Measurements from ENCODE around the gene BARX1. TPM values are rescaled to one million over a fixed set of nuclear protein-coding genes. Genes with fewer than 3 reads are reported as not detected.
"Not testable (repeated sequence)": the region's sequence is repeated elsewhere in the genome, so short reads cannot be mapped to it uniquely, and the experiment has no call there.

BARX1 gene
- total RNA-seq, 2 donors from 2014 or later: 0.29 TPM; not detected in 1

DNA sequence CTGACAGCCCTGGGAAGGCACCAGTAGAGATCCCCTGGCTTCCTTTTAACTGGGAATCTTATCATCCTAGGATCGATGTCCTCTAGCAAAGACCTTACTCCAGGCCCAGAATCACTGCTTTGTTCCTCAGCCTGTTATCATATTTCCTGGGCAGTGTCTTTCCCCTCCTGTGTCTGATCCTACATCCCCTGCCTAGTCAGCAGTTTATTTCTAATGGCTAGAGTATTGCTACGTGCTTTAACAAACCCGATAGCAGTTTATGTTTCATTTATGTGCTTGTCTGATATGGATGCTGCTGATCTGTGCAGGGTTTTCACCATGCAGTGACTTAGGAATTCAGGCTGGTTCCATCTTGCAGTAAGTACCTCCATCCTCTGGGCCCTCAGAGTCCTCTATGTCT, 20.9 kb upstream of the BARX1 start:
- H3K4me1 Mint-ChIP-seq (ENCODE audit: low read depth in 2 of 2): no peaks in the 10 kb centered on the region
- H3K27me3 Mint-ChIP-seq: peaks cover 19 to 21% of the 10 kb centered on the region in 2 donors
- H3K36me3 Mint-ChIP-seq: no peaks in the 10 kb centered on the region
- ATAC-seq: no peak
- DNase-seq (ENCODE audit: low spot score): no peak
- no peak overlapping the region for H3K4me3 Mint-ChIP-seq
- H3K9me3 Mint-ChIP-seq: no peaks in the 10 kb centered on the region
- H3K27ac Mint-ChIP-seq: no peak overlapping the region

DNA sequence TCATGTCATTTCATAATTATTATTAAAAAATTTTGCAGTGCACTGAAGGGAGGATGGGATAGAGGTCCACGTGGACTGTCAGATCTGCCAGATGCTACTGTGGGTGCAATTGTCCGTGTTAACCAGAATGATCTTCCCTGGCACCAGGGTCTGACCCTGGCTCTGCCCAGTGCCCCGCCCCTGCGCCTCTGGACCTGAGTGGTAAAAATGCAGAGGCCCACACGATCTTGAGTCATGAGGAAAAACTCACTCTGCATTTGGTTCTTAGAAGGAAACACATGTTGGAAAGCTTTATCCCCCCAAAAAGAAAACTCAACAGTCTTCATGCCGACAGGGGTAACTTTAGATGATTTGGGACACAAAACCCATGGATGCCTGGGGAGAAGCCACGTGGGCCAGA, 20.1 kb upstream of the BARX1 start:
- ATAC-seq: no peak
- no peak for DNase-seq (ENCODE audit: low spot score)
- Mint-ChIP-seq H3K4me3 (no peak overlapping the region), H3K4me1 (ENCODE audit: low read depth in 2 of 2) (no peaks in the 10 kb centered on the region), H3K36me3 (no peaks in the 10 kb centered on the region), H3K9me3 (no peaks in the 10 kb centered on the region), H3K27ac (no peak overlapping the region), H3K27me3 (peaks cover 14 to 23% of the 10 kb centered on the region in 2 donors)

DNA sequence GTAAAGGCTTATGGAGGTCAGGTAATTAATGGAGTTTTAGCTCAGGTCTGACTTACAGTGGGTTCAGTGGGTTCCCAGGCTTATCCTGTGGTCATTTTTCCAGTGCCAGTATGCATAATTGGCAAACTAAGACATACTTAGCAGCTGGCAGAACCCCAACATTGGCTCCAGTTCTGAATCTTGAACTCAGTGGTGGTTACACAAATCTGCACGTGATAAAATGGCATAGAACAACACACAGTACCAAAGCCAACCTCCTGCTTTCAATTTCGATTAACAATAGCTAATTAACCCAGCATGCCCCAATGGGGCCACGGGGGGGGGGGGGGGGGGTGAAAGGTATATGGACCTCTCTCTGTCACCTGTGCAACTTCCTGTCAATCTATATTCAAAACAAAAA, 19.0 kb upstream of the BARX1 start:
- ATAC-seq: no peak
- Mint-ChIP-seq H3K4me1 (ENCODE audit: low read depth in 2 of 2) (no peaks in the 10 kb centered on the region), H3K27ac (no peak overlapping the region), H3K36me3 (no peaks in the 10 kb centered on the region), H3K9me3 (no peaks in the 10 kb centered on the region), H3K4me3 (no peak overlapping the region), H3K27me3 (peaks cover 15 to 26% of the 10 kb centered on the region in 2 donors)
- DNase-seq (ENCODE audit: low spot score): no peak

DNA sequence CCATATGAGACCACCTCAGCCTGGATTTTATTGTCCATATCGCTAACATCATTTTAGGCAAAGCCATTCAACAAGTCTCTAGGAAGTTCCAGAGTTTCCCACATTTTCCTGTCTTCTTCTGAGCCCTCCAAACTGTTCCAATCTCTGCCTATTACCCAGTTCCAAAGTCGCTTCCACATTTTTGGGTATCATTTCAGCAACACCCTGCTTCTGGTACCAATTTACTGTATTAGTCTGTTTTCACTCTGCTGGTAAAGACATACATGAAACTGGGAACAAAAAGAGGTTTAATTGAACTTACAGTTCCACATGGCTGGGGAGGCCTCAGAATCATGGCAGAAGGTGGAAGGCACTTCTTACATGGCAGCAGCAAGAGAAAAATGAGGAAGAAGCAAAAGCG, 17.5 kb upstream of the BARX1 start:
- ATAC-seq: not testable (repeated sequence)

DNA sequence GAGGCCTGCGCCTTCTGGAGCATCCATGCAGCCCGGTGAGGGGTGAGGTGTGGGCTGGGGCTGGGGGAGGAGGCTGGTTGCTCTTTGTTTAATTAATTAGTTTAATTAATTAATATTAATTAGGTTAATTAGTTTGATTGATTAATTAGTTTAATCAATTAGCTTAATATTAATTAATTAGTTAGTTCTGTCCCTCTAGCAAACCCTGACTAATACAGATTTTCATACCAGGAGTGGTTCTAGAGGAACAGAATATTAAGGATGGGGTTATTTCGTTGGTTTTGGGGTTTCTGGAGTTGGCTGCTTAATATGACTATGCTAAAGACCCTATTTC, 14.1 kb upstream of the BARX1 start:
- no peaks in the 10 kb centered on the region for H3K4me1 Mint-ChIP-seq (ENCODE audit: low read depth in 2 of 2)
- H3K9me3 Mint-ChIP-seq: no peaks in the 10 kb centered on the region
- peaks cover 16 to 20% of the 10 kb centered on the region in 2 donors for H3K27me3 Mint-ChIP-seq
- no peaks in the 10 kb centered on the region for H3K36me3 Mint-ChIP-seq
- DNase-seq (ENCODE audit: low spot score) (no peak), ATAC-seq (no peak)
- H3K27ac Mint-ChIP-seq: no peak overlapping the region
- no peak overlapping the region for H3K4me3 Mint-ChIP-seq

More for the DNA sequence above, 17.5 kb upstream of the BARX1 start:
- H3K4me1 Mint-ChIP-seq (ENCODE audit: low read depth in 2 of 2); DNase-seq (ENCODE audit: low spot score); H3K36me3 Mint-ChIP-seq; H3K27ac Mint-ChIP-seq; H3K9me3 Mint-ChIP-seq; H3K4me3 Mint-ChIP-seq: not testable (repeated sequence)
- H3K27me3 Mint-ChIP-seq: peaks cover 9 to 20% of the 10 kb centered on the region in 2 donors

DNA sequence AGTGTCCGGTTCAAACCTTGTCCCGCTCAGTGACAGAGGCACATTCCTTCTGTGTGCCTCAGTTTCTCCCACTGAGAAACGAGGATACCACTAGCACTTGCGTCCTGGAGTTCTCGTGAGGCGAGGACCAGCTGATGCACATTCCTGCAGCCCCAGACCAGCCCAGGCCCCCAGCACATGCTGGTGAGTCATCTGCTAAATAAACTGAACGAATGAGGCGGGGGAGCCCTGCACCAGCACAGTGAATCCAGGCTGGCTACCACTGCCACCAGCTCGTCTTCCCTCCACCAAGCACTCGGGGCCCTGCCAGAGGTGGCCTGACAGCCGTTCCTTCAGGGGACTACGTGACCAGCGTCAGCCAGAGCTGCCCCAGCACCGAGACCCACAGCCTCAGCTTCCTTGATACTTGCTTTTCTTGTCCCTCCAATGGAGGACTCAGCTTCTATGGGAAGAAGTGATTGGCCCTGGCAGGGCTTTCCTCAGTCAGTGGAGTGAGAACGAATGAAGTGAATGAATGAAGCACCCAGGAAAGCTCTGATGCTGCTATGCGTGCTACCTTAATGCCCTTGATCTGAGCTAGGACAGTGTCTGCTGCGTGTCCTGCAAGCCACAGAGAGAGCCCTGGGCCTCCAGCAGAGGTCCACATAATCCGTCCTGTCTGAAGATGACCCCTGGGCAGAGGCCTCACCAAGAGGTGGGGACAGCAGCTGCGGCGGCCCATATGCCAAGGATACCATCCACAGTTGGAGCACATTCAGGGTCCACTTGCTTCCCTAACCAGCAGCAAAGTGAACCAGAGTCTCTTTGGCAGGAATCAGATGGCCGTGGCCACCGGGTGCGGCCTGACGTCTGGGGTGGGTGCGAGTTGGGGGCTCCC, 13.5 kb upstream of the BARX1 start:
- no peak for DNase-seq (ENCODE audit: low spot score)
- peak in 1 of 2 donors; percentile 20 for ATAC-seq
- no peaks in the 10 kb centered on the region for H3K36me3 Mint-ChIP-seq
- H3K27ac Mint-ChIP-seq: no peak overlapping the region
- no peaks in the 10 kb centered on the region for H3K9me3 Mint-ChIP-seq
- H3K4me1 Mint-ChIP-seq (ENCODE audit: low read depth in 2 of 2): no peaks in the 10 kb centered on the region
- H3K4me3 Mint-ChIP-seq: no peak overlapping the region
- H3K27me3 Mint-ChIP-seq: peaks cover 17 to 20% of the 10 kb centered on the region in 2 donors

DNA sequence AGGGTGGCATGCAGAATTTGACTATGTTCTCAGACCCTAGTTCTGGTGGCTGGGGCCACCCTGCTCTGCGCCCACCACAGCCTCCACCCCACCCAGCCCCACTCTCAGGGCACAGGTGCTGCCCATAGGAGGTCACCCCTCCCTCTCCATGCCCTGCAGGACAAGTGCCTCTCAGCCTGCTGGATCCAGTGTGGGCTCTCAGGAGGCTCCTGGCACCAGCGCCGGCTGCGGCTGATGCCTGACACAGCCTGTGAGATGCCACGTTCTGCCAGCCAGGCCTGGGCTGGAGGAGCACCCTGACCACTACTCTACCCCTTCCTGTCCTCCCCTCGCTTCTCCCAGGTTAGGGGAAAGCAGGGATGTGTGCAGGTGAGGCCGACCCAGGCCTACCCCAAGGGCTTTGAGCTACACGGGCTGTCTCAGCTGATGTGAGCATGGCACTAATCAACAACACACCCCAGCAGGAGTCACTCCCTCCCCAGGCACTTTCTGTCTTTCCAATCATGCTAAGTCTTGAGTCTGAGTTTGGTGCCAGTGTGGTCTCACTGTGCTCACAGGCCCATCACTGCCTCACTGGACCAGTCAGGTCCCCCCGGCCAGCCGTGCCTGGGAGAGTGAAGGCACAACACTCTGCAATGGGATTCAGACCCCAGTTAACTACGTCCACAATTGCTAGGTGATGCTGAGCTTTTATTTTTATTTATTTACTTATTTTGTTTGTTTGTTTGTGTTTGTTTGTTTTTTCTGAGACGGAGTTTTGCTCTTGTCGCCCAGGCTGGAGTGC, 12.1 kb upstream of the BARX1 start:
- Mint-ChIP-seq H3K27me3 (peaks cover 13 to 27% of the 10 kb centered on the region in 2 donors), H3K9me3 (no peaks in the 10 kb centered on the region), H3K36me3 (no peaks in the 10 kb centered on the region), H3K4me3 (no peak overlapping the region), H3K27ac (no peak overlapping the region), H3K4me1 (ENCODE audit: low read depth in 2 of 2) (peaks cover 9 to 10% of the 10 kb centered on the region in 2 donors)
- ATAC-seq: no peak
- peak; percentile 34 for DNase-seq (ENCODE audit: low spot score)

DNA sequence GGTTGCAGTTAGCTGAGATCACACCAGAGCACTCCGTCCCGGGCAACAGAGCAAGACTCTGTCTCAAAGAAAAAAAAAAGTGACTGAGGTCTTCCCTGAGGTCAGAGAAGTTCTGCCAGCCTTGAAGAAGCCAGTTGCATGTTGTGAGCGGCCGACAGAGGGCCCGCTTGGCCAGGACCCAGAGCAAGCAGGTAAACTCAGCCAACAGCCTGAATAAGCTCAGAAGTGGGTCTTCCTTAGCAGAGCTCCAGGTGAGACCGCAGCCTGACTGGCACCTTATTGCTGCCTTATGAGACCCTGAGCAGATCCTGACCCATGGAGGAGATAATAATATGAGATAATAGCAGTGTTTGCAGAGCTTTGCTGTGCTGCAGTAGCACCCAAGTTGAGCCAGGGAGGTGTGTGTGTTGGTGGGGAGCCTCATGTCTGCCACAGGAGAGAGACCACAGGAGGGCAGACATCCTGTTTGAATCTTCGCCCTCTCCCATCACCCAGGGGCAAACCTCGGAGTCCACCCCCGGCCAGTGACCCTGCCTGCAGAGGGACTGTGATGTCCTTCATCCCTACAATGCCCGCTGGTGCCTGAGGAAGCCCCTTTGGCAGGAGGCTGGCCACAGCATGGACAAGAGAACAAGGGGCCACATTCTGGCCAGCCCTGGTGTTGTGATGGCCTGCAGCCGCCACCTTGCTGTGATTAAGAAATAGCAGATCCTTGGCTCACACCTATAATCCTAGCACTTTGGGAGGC, 10.8 kb upstream of the BARX1 start:
- H3K27me3 Mint-ChIP-seq: peaks cover 21 to 36% of the 10 kb centered on the region in 2 donors

DNA sequence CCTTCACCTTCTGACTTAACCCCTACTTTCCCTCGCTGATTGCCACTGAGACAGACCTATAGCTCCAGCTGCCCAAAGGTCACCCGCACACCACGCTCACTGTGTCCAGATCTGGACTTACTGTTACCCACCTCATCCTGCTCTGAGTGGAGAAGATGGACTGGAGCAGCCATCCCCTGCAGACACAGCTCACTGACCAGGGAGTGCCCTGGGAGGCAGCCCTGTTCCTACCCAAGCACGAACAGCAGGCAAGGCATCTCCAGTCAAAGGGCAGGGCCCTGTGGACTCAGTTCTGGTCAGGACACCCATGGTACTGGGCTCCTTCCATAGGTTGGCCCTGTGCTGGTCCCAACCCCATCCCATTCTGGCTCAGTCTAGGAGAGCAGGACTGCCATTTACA, 9.5 kb upstream of the BARX1 start:
- Mint-ChIP-seq H3K4me1 (ENCODE audit: low read depth in 2 of 2) (peaks cover 16 to 20% of the 10 kb centered on the region in 2 donors), H3K27me3 (peaks cover 22 to 40% of the 10 kb centered on the region in 2 donors), H3K27ac (no peak overlapping the region), H3K9me3 (no peaks in the 10 kb centered on the region), H3K4me3 (no peak overlapping the region), H3K36me3 (no peaks in the 10 kb centered on the region)
- DNase-seq (ENCODE audit: low spot score) (peak; percentile 13), ATAC-seq (no peak)

More for the DNA sequence above, 10.8 kb upstream of the BARX1 start:
- H3K4me3 Mint-ChIP-seq: no peak overlapping the region
- peaks cover 12 to 13% of the 10 kb centered on the region in 2 donors for H3K4me1 Mint-ChIP-seq (ENCODE audit: low read depth in 2 of 2)
- no peaks in the 10 kb centered on the region for H3K36me3 Mint-ChIP-seq
- ATAC-seq (no peak), DNase-seq (ENCODE audit: low spot score) (no peak)
- H3K9me3 Mint-ChIP-seq: no peaks in the 10 kb centered on the region
- H3K27ac Mint-ChIP-seq: no peak overlapping the region

DNA sequence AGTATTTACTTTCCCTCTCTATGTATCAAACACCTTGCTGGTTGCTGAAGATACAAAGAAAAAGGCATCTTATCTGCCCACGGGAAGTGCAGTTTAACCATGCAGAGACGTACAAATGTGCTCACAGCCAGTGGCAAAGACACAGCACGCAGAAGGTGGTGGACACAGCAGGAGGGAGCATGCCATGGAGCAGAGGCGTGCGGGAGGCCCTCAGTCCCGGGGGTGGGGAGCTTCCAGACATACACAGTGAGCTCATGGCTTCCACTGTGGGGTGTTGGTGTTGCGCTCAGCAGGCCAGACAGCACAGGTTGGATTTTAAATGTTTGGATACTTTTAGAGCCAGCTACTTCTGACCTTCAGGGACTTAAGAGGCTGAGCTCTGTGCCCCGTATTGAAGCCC, 8.8 kb upstream of the BARX1 start:
- H3K27ac Mint-ChIP-seq: no peak overlapping the region
- no peak overlapping the region for H3K4me3 Mint-ChIP-seq
- H3K36me3 Mint-ChIP-seq: no peaks in the 10 kb centered on the region
- H3K27me3 Mint-ChIP-seq: peaks cover 27 to 44% of the 10 kb centered on the region in 2 donors
- DNase-seq (ENCODE audit: low spot score): peak; percentile 35
- H3K4me1 Mint-ChIP-seq (ENCODE audit: low read depth in 2 of 2): peaks cover 21 to 24% of the 10 kb centered on the region in 2 donors
- ATAC-seq: no peak
- no peaks in the 10 kb centered on the region for H3K9me3 Mint-ChIP-seq

DNA sequence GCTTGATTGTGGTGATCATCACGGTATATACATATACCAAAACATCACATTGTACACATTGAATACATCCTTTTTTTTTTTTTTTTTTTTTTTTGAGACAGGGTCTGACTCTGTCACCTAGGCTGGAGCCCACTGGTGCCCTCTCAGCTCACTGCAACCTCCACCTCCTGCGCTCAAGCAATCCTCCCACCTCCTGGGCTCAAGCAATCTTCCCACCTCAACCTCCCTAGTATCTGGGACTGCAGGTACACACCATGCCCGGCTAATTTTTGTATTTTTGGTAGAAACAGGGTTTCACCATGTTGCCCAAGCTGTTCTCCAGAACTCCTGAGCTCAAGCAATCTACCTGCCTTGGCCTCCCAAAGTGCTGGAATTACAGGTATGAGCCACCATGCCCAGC, 8.3 kb upstream of the BARX1 start:
- not testable (repeated sequence) for H3K36me3 Mint-ChIP-seq; DNase-seq (ENCODE audit: low spot score); ATAC-seq; H3K4me3 Mint-ChIP-seq; H3K27ac Mint-ChIP-seq; H3K9me3 Mint-ChIP-seq
- peaks cover 27 to 44% of the 10 kb centered on the region in 2 donors for H3K27me3 Mint-ChIP-seq
- peaks cover 24% of the 10 kb centered on the region in 2 donors for H3K4me1 Mint-ChIP-seq (ENCODE audit: low read depth in 2 of 2)

DNA sequence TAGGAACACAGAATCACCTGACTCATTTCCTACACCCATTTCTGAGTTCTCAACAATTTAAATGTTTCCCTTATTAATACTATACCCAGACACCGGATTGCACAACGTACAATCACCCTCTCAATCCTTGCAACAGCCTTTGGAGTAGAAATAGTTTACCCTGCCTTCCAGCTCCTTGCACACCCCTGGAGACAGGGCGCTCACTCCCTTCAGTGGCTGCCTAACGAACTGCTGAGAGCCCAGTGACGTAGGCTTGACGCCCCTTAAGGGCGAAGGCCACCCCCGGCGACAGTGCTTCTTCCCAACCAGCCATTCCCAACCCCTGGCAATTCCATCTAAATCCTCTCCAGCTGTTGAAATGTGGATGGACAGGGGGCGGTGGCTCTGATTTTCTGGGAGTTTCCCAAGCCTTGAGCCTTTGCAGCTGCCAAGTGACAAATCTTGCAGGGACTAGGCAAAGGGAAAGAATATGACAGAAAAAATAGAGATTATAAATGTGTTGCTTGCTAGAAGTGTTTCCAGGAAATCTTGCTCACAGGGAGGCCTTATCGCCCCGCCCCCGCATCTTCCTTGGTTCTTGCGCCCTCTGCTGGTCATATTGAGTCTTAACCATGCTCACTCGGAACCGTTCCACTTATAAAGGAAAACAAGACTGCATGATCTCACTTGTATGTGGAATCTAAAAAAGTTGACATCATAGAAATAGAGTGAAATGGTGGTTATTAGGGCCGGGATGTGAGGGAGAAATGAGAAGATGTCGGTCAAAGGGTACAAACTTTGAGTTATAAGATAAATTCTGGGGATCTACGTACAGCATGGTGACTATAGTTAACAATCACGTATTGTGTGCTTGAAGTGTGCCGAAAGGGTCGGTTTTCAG, 7.6 kb upstream of the BARX1 start:
- ATAC-seq (peak; percentile 53 to 76), DNase-seq (ENCODE audit: low spot score) (peak; percentile 89)
- H3K4me1 Mint-ChIP-seq (ENCODE audit: low read depth in 2 of 2): peaks cover 24% of the 10 kb centered on the region in 2 donors
- H3K9me3 Mint-ChIP-seq: no peaks in the 10 kb centered on the region
- H3K27ac Mint-ChIP-seq: no peak overlapping the region
- H3K27me3 Mint-ChIP-seq: peaks cover 30 to 48% of the 10 kb centered on the region in 2 donors
- H3K36me3 Mint-ChIP-seq: no peaks in the 10 kb centered on the region
- H3K4me3 Mint-ChIP-seq: no peak overlapping the region

DNA sequence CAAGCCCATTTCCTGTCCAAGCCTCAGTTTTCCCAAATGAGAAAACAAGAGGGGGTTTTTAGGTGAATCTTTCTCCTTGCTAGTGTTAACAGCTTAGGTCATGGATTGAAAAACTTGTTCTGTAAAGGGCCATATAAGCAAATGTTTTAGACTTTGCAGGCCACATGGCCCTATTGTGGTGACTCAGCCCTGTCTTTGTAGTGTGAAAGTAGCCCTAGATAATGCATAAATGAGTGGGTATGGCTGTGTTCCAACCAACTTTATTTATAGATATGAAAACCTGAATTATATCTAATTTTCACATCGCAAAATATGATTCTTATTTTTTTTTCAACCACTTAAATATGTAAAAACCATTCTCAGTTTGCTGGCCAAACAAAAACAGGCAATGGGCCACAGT, 6.9 kb upstream of the BARX1 start:
- Mint-ChIP-seq H3K9me3 (no peaks in the 10 kb centered on the region), H3K4me3 (no peak overlapping the region), H3K27me3 (peaks cover 35 to 53% of the 10 kb centered on the region in 2 donors), H3K36me3 (no peaks in the 10 kb centered on the region), H3K4me1 (ENCODE audit: low read depth in 2 of 2) (peaks cover 24% of the 10 kb centered on the region in 2 donors), H3K27ac (no peak overlapping the region)
- ATAC-seq (no peak), DNase-seq (ENCODE audit: low spot score) (no peak)

All from natural killer cell treated with Interleukin-12 subunit alpha and Interleukin-12 subunit beta and Interleukin-15 and Interleukin-18, amount 100 ng/mL, for 72 hours (primary cell).